Measurements from ENCODE around the gene FASN. TPM values are rescaled to one million over a fixed set of nuclear protein-coding genes. Genes with fewer than 3 reads are reported as not detected.
A peak's percentile ranks its signal among the peaks of the same experiment; 100 is the strongest.

FASN gene
- total and polyA plus RNA-seq, 2 of the 13 experiments (the other 11 are each of a cell fraction or from before 2014, with no cell fraction given) = 51.7 to 101 TPM

- no peak for TF ChIP-seq ZBTB40 (IDR thresholded peaks at IDR 0.05)
- TF ChIP-seq ZBTB40 (CRISPR knock-in tag; IDR thresholded peaks at IDR 0.05) = peak; percentile 57; the same call in 1 of the 2 replicates
- TF ChIP-seq MIXL1 (CRISPR knock-in tag; IDR thresholded peaks at IDR 0.05) = no peak
- no peak for TF ChIP-seq TCF12 (IDR thresholded peaks at IDR 0.05)
- TF ChIP-seq TCF12 (CRISPR knock-in tag; IDR thresholded peaks at IDR 0.05) = peak; percentile 83; the same call in 1 of the 2 replicates
- peak; percentile 100 for TF ChIP-seq ZNF687 (CRISPR knock-in tag; IDR thresholded peaks at IDR 0.05)
- TF ChIP-seq IRX3 (CRISPR knock-in tag; IDR thresholded peaks at IDR 0.05; ENCODE audit: borderline replicate concordance, low read depth) = 0 out of 2 replicates have a peak, but pooled peaks have one; percentile 47
- no peak for TF ChIP-seq CHCHD3 (CRISPR knock-in tag; IDR thresholded peaks at IDR 0.05)
- no peak for TF ChIP-seq POLR2A (IDR thresholded peaks at IDR 0.05; ENCODE audit: insufficient read depth in 1 of 2, low read depth in 2 of 2, low read length in 2 of 2)
- TF ChIP-seq E2F1 (CRISPR knock-in tag; IDR thresholded peaks at IDR 0.05) = no peak
These were observed 41.1 kb downstream of the FASN start (continued) for GRCh38 chr17:82056729-82057621.

All from HepG2 (cell line).